OCI-LY1 (cell line): ENCODE measurements around the gene SLC29A2.

Experiments
- EZH2 ChIP-seq: fragments of 200-600 bp; sonication (generic), shearing (Covaris generic); IDR thresholded peaks from 2 replicates; pipeline ENCODE4 v1.8.0; 2017; ENCODE audit warnings: borderline replicate concordance, mixed run types, mild to moderate bottlenecking, antibody characterized with exemption, low read length, moderate library complexity, mixed read lengths
- TF ChIP-seq, protein P1 (sequence below): fragments of 200-600 bp; sonication (generic), shearing (Covaris generic); IDR thresholded peaks from 2 replicates; pipeline ENCODE4 v1.5.1; 2017; ENCODE audit warnings: mild to moderate bottlenecking, antibody characterized with exemption, low read length, moderate library complexity, mixed read lengths

DNA sequence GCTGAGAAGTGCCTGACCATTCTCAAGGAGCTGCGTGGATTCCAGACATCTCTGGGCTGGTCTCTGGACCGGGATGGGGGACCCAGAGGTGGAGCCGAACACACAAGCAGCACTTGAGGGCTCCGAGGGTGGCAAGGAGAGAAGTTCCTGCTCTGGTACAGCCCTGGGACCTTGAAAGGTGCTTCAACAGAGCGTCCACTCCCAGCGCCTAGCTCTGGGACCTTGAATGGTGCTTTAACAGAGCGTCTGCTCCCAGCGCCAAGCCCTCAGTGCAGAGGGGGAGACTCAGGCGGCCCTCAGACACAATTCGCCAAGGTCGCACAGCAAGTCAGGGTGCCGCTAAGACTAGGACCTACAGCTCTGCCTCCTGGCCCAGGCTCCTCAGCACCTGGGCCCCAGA lies 38.6 kb upstream of the SLC29A2 start:
- TF ChIP-seq EZH2, result no peak
- TF ChIP-seq, protein P1, sequence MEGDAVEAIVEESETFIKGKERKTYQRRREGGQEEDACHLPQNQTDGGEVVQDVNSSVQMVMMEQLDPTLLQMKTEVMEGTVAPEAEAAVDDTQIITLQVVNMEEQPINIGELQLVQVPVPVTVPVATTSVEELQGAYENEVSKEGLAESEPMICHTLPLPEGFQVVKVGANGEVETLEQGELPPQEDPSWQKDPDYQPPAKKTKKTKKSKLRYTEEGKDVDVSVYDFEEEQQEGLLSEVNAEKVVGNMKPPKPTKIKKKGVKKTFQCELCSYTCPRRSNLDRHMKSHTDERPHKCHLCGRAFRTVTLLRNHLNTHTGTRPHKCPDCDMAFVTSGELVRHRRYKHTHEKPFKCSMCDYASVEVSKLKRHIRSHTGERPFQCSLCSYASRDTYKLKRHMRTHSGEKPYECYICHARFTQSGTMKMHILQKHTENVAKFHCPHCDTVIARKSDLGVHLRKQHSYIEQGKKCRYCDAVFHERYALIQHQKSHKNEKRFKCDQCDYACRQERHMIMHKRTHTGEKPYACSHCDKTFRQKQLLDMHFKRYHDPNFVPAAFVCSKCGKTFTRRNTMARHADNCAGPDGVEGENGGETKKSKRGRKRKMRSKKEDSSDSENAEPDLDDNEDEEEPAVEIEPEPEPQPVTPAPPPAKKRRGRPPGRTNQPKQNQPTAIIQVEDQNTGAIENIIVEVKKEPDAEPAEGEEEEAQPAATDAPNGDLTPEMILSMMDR, result no peak
